OCI-LY3 (cell line): ENCODE results near the gene PTPRH.

Source experiments
- EZH2phosphoT487 ChIP-seq: fragments of 200-600 bp; shearing (Covaris generic); IDR thresholded peaks from 2 replicates; pipeline ENCODE4 v1.6.1; 2018; ENCODE audit warnings: antibody characterized with exemption, mixed run types, low read depth
- TF ChIP-seq, protein P1 (sequence below): fragments of 200-600, 300-600 bp; sonication (generic); IDR thresholded peaks from 2 replicates; pipeline ENCODE4 v1.5.1; 2014; ENCODE audit warnings: antibody characterized with exemption, low read length, low read depth

DNA sequence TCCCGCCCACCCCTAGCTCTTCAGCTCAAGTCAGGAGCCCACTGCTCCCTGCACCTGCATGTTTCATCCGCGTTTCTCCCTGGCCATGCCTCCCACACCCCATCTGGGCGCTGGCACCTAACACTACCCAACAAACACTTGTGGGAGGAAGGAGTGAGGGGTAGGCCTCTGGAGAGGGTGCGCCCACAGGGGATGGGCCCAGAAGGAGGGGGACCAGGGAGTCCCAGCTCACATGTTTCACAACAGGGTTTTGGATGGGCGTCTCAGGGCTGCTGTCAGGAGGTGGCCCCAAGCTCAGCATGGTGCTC, 31.4 kb upstream of the PTPRH start:
- TF ChIP-seq, protein P1, sequence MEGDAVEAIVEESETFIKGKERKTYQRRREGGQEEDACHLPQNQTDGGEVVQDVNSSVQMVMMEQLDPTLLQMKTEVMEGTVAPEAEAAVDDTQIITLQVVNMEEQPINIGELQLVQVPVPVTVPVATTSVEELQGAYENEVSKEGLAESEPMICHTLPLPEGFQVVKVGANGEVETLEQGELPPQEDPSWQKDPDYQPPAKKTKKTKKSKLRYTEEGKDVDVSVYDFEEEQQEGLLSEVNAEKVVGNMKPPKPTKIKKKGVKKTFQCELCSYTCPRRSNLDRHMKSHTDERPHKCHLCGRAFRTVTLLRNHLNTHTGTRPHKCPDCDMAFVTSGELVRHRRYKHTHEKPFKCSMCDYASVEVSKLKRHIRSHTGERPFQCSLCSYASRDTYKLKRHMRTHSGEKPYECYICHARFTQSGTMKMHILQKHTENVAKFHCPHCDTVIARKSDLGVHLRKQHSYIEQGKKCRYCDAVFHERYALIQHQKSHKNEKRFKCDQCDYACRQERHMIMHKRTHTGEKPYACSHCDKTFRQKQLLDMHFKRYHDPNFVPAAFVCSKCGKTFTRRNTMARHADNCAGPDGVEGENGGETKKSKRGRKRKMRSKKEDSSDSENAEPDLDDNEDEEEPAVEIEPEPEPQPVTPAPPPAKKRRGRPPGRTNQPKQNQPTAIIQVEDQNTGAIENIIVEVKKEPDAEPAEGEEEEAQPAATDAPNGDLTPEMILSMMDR, result no peak
- TF ChIP-seq EZH2phosphoT487, result no peak
